MV-4-11 (cell line): ENCODE data around the gene DEF6.
"Not testable (repeated sequence)": the region's sequence is repeated elsewhere in the genome, so short reads cannot be mapped to it uniquely, and the experiment has no call there.

Experiments
- DNase-seq: peaks from one replicate; lab custom pipeline; 2025; lab: John Stamatoyannopoulos, UW

The DEF6 gene

DNA sequence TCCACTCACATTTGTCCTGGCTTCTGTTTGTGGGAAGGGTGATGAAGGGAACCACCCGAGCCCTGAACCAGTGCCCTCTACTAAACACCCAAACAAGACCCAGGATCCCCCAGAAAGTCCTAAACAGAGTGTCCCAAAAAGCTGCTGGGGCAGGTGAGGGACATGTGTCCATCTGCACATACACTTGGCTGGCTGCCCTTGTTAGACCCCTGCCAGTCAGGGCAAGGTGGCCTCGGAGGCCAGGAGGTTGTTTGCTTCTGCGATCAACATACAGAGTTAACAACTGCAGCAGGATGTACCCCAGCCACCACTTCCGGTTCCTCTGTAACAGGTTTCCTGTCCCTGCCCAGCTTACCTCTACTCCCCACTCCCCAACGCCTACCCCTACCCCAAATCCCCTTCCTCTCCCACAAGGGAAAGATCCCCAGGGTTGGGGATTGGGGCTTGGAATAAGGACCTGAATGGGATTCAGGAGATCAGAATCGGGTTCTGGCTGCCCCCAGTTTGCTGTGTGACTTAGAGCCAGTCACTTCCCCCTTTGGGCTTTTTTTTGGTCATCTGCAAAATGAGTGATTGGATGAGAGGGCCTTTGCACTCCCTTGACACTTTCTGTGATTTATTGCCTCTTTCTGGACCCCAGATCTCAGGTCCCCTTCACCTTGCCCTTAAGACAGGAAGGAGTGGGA lies 13.9 kb downstream of the DEF6 start:
- no peak for DNase-seq

DNA sequence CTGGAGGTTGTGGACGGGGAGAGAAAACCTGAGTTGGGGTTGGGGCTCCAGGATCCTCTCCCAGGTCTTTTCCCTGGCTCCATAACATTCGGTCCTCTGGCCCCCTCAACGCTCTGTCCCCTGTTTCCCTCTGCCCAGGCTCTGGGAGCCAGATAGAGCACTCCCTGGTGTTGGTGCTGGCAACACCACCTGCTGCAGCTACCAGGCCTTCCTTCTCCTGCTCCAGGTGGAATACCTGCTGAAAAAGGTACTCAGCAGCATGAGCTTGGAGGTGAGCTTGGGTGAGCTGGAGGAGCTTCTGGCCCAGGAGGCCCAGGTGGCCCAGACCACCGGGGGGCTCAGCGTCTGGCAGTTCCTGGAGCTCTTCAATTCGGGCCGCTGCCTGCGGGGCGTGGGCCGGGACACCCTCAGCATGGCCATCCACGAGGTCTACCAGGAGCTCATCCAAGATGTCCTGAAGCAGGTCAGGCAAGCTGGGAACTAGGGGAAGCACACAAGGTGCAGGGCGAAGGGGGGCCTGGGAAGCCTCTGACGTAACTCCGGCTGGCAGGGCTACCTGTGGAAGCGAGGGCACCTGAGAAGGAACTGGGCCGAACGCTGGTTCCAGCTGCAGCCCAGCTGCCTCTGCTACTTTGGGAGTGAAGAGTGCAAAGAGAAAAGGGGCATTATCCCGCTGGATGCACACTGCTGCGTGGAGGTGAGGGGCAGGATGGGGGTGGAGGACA lies 14.6 kb downstream of the DEF6 start:
- no peak for DNase-seq

DNA sequence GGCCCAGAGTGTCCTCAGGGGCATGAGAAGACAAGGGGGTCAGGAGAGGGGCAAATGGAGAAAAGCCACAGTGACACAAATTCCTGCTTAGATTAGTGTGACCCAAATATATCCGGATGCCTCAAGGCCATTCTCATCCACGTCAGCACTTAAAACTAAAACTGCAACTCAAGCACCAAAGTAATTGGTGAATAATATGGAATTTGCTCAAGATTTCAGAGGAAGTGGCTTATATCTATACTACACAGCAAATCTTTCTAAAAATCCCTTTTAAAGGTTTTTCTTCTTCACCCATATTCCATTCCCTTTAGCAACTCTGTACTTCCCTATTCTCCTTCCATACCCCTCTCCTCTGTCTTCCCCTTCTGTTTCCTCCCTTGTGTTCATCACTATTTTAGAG lies 15.2 kb downstream of the DEF6 start:
- DNase-seq: peak; percentile 17

DNA sequence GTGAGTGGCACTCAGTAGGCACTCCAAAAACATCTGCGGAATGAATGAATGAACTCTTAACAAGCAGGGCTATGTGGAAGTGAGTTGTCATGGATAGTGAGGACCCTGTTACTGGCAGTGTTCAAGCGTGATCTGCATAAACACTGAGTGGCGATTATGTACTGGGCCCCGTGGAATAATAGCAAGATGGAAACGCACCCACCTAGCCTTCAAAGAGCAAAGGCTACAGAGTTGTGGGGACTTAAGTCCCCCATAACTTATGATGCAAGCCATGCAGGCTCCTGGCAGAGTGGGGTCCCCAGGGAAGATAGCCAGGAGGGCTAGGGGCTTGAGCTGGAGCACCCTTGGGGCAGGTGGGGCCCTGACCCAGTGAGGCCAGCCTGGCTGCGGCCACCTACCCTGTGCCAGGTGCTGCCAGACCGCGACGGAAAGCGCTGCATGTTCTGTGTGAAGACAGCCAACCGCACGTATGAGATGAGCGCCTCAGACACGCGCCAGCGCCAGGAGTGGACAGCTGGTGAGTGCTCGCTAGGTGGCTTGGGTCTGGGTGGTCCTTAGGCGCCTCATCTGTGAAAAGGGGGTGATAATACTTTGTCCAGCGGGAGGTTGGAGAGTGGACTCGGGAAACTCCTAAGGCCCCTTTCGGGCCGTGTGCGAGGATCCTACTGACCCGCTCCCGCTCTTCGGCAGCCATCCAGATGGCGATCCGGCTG lies 20.0 kb downstream of the DEF6 start:
- no peak for DNase-seq

DNA sequence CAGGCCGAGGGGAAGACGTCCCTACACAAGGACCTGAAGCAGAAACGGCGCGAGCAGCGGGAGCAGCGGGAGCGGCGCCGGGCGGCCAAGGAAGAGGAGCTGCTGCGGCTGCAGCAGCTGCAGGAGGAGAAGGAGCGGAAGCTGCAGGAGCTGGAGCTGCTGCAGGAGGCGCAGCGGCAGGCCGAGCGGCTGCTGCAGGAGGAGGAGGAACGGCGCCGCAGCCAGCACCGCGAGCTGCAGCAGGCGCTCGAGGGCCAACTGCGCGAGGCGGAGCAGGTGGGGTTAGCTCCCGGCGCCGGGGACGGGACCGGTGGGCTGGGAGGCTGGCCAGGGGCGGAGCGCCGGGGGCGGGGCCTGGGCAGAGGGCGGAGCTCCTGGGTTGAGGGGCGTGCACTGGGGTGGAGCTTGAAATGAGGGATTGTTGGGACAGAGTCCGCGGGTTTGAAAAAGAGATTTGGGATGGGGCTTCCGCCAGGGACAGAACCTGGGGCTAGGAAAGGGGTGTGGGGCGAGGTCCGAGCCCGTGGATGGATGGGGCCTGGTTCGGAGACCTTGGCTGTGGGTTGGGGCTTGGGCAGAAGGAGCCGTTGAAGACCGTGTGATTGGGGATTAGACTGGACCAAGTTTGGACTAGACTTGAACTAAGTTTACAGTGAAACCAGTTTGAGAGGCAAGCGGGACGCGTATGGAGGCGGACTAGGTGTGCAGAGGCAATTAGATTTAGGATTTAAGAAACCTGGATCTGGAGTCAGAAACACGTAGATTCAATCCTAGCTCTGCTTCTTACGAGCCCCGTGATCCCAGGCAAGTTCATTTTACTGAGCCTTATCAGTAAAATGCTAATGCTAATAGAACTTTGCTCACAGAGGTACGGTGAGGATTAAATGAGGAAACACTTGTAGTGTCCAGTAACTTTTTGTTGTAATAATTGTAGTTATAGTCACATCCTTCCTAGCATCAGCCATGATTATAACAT lies 20.9 kb downstream of the DEF6 start:
- DNase-seq: no peak

DNA sequence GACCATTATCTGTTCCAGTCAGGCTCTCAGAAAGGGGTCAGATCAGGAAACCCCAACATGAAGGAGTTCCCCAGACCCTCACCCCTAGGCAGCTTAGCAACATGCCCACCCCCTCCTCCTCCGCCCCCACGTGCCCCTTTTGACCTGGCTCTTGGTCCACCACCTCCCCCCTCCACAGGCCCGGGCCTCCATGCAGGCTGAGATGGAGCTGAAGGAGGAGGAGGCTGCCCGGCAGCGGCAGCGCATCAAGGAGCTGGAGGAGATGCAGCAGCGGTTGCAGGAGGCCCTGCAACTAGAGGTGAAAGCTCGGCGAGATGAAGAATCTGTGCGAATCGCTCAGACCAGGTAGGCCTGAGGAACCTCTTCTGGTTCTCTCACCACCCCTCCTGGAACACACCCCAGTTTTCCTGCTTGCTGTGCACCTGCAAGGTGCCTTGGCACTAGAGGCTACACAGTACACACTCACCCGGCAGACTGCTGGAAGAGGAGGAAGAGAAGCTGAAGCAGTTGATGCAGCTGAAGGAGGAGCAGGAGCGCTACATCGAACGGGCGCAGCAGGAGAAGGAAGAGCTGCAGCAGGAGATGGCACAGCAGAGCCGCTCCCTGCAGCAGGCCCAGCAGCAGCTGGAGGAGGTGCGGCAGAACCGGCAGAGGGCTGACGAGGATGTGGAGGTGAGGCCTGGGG lies 21.9 kb downstream of the DEF6 start:
- no peak for DNase-seq

DNA sequence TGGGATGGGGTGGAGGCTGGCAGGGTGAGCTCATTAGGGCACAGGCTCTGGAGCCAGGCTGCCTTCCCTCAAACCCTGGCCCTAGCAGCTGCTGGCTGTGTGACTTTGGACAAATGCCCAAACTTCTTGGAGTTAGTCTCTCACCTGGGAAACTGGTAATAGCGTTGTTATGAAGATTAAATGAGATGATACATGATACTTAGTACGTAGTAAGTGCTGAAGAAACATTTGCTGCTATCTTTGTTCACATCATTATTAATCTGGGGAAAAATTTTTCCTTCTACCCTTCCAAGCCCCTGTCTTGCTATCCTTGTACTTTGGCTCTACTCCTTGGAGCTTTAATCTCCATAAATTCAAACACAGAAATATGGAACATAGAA lies 22.4 kb downstream of the DEF6 start:
- DNase-seq: no peak

DNA sequence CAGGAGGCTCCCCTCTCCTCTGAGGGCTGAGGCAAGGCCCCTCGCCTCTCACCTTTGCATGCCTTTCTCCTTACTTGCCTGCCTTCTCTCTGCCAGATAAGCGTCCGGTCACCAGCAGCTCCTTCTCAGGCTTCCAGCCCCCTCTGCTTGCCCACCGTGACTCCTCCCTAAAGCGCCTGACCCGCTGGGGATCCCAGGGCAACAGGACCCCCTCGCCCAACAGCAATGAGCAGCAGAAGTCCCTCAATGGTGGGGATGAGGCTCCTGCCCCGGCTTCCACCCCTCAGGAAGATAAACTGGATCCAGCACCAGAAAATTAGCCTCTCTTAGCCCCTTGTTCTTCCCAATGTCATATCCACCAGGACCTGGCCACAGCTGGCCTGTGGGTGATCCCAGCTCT lies 23.5 kb downstream of the DEF6 start:
- no peak for DNase-seq

DNA sequence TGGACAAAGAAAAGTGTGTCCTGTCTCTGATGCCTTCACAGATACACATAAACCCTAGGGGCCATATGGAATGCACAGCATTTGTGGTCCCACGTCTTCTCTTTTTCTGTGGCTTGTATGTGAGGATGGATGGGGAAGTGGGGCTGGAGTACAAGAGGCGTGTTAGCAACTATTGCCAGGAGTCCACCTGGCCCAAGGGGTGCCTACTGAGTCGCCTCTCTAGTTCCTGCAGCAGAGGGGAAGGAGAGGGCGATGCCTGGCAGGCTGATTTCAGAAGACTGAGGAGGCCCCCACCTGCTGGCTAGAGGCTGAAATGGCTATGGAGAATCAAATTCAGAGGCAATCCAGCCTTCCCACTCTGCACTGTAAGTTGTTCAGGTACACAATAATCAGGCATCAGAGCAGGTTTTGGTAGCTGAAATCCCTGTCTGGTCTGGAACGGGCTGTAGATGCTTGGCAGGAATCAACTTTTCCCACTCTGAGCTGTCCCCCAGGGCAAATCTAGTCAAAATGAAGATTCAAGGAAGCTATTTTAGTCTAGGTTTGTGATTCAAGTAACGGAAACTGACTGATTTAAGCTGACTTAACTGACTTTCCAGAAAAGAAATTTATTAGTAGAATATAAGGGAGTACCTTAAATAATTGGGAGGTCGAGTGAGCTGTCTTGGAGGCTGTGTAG lies 29.9 kb downstream of the DEF6 start:
- peak; percentile 61 for DNase-seq

DNA sequence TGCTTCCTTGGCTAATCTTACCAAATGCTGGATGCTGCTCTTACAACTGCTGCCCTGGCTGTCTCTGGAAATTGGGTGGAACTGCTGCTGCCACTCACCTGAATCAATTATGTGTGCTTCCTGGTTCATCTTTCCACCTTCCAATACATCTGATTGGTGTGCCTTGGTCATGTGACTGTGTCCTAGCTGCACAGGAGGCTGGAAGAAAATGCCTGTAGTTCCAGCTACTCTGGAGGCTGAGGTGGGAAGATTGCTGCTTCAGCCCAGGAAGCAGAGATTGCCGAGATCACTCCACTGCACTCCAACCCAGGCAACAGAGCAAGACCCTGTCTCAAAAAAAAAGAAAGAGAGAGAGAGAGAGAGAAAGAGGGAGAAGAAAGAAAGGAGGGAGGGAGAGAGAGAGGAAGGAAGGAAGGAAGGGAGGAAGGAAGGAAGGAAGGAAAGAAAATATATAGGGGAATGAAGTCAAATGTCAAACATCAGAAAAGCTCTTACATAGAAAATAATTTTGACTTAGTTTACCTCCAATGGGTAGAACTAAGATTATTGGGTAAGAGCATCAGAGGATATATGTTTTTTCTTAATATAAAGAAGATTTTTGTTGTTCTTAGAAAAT lies 30.6 kb downstream of the DEF6 start:
- DNase-seq: no peak

DNA sequence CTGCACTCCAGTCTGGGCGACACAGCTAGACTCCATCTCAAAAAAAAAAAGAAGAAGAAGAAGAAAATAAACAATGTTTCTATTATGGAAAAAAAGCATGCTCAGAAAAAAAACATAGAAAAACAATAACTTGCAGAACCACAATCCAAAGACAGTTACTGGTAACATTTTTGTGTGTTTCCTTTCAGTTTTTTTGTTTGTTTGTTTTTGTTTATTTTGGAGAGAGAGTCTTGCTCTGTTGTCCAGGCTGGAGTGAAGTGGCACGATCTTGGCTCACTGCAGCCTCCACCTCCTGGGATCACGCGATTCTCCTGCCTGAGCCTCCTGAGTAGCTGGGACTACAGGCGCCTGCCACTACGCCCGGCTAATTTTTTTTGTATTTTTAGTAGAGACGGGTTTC lies 31.3 kb downstream of the DEF6 start:
- DNase-seq: not testable (repeated sequence)

DNA sequence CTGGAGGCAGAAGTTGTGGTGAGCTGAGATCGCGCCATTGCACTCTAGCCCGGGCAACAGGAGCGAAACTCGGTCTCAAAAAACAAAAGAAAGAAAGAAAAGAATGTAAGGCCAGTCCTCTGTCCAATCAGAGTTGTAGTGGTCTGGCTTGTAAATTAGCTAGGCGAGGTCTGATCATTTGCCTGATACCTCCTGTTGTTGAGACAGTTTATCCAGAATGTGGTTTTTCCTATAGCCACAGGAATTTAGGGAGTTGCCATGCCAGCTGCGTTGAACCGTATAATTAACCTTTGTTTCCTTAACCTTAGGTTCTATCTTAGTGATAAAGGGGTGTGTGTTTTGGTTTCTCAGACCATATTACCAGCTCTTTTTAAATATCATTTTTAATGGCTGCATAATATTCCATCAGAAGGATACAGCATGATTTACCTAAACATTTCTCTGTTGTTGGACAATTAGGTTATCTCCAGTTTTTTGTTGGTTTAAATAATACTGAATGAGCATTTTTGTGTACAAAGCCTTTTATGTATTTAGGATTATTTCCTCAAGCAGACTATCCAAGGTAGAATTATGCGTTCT lies 33.0 kb downstream of the DEF6 start:
- DNase-seq: no peak

DNA sequence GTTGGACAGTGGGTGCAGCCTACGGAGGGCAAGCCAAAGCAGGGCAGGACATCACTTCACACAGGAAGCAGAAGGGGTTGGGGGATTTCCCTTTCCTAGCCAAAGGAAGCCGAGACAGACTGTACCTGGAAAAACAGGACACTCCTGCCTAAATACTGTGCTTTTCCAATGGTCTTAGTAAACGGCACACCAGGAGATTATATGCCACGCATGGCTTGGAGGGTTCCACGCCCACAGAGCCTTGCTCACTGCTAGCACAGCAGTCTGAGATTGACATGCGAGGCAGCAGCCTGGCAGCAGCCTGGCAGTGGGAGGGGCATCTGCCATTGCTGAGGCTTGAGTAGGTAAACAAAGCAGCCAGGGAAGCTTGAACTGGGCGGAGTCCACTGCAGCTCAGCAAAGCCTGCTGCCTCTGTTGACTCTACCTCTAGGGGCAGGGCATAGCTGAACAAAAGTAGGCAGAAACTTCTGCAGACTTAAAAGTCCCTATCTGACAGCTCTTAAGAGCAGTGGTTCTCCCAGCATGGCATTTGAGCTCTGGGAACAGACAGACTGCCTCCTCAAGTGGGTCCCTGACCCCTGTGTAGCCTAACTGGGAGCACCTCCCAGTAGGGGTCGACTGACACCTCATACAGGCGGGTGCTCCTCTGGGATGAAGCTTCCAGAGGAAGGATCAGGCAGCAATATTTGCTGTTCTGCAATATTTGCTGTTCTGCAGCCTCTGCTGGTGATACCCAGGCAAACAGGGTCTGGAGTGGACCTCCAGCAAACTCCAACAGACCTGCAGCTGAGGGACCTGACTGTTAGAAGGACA lies 34.7 kb downstream of the DEF6 start:
- not testable (repeated sequence) for DNase-seq

DNA sequence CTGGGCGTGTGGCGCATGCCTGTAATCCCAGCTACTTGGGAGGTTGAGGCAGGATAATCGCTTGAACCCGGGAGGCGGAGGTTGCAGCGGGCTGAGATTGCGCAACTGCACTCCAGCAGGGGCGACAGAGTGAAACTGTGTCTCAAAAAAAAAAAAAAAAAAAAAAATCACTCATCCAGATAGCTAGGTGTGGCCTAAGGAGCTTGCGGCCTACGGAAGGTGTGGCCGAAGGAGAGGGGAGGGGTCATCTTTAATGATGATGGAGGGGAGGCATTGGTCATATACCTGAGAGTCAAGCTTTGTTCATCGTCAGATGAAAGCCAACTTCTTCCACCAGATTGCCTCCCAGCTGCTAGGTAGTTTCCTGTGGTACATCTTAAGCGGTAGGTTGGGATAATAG lies 43.9 kb downstream of the DEF6 start:
- DNase-seq: no peak

DNA sequence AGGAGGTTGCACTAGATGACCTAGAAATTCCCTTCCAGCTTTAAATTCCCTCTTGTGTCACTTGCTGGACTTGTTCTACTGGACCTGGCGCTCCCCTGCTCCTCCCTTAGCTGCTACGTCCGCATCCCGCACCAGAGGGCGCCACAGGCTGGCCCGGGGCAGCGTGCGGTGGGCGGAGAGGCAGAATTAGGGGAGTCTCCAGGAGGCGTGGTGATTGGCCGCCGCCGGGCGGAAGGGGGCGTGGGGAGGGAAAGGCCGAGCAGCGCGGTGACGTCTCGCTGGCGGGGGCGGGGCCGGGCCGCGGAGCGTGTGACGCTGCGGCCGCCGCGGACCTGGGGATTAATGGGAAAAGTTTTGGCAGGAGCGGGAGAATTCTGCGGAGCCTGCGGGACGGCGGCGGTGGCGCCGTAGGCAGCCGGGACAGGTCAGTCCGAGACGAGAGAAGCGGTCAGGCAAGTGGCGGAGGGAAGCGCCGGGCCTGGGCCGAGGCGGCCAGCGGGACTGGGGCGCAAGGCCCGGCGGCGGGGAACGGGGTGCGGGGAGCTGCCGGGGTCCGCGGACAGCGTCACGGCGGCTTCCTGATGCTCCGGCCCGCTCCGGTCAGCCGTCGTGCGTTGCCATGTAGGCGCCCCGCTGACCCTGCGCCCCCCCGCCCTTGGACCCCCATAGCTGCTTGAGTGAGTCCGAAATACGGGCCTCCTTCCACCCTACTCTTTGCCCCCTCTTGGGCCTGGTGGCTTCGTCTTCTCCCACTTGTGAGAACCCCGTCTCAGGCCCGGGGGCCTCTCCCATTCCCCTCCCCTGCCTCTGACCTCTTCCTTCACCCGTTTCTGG lies 44.9 kb downstream of the DEF6 start, which contains the start of gene PPARD:
Gene PPARD (plus strand): TSS at position 301 of the 834 bp plus-strand sequence. CDS start 68,530 bp downstream, outside the sequence.
- DNase-seq: peak; percentile 85

DNA sequence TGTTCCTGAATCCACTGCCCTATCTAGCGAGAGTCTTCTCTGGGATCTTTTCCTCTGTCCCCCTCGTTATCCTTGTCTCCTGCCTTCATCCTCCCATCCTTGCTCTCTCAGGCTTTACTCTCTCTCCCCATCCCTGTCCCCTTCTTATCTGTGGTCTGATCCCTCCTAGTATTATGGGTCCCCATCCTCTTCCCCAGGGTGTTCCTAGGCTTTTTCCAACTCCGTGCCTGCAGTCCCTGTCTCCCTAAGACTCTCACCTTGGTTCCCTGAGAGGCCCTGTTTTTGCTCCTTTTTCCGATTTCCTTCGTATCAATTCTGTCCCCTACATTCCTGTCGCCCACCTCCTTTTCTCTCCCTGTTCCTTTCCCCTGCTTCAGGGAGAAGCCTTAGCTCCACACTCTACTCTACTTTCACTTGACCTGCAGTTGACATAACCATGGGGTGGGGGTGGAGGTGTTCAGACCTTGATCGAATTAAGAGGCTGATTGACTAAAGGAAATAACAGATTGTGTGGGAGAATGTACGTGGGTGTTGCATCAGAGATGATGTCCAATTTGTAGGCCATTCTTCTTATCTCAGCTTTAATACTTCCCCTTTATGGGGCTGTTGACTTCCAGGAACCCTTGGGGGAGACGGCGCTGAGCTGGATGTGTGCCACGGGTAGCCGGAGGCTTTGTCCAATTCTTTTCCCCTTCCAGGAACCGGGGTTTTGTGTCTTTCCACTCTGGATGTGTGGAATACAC lies 45.6 kb downstream of the DEF6 start:
- DNase-seq: peak; percentile 83

DNA sequence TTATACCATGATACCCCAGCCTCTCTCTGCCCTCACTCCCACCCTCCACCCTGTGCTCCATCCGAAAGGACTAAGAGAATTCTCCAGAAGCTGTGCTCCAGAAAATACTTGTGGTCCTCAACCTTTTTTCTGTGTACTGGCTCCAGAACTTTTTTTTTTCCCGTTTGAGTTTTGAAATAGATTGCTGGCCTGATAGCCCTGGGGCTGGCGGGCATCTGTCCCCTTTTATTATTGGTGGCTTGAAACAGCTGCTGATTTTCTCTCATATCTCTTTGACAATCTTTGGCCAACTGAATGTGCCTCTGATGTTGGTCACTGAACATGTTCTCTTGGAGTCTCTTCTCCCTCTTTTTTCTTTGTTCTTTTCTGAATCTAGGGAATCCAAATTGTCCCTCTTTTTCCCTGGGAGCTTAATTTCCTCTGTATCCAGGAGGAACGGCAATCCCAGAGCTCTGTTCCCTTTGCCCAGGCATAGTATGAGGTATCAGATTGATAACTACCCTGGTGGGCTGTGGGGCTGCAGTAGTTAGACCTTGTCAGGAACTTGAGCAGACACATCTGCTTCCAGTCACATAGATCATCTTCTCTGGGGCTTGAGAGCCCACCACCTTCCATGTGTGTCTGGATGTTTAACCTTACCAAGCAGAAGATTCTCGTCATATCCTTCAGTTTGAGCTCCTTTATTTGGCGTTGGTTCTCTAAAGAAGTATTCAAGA lies 46.4 kb downstream of the DEF6 start:
- DNase-seq: no peak
